PC-3 (cell line): ENCODE data around the gene VAMP8.

ENCODE experiments used
- EZH2 ChIP-seq: fragments of 300-600 bp; sonication (generic); IDR thresholded peaks from one replicate; pipeline ENCODE4 v1.6.1; 2017; ENCODE audit warnings: antibody characterized with exemption, mild to moderate bottlenecking, low read length; ENCODE audit not compliant: unreplicated experiment
- EZH2phosphoT487 ChIP-seq: fragments of 300-600 bp; sonication (generic); IDR thresholded peaks from 2 replicates; pipeline ENCODE4 v1.6.1; 2018; ENCODE audit warnings: mild to moderate bottlenecking, antibody characterized with exemption, low read length, borderline replicate concordance
- TF ChIP-seq, protein P1 (sequence below): fragments of 300-600 bp; sonication (generic); conservative IDR thresholded peaks from 2 replicates; pipeline ENCODE4 v1.5.1; 2017; ENCODE audit warnings: antibody characterized with exemption, low read depth, mild to moderate bottlenecking, low read length

- TF ChIP-seq, protein P1, sequence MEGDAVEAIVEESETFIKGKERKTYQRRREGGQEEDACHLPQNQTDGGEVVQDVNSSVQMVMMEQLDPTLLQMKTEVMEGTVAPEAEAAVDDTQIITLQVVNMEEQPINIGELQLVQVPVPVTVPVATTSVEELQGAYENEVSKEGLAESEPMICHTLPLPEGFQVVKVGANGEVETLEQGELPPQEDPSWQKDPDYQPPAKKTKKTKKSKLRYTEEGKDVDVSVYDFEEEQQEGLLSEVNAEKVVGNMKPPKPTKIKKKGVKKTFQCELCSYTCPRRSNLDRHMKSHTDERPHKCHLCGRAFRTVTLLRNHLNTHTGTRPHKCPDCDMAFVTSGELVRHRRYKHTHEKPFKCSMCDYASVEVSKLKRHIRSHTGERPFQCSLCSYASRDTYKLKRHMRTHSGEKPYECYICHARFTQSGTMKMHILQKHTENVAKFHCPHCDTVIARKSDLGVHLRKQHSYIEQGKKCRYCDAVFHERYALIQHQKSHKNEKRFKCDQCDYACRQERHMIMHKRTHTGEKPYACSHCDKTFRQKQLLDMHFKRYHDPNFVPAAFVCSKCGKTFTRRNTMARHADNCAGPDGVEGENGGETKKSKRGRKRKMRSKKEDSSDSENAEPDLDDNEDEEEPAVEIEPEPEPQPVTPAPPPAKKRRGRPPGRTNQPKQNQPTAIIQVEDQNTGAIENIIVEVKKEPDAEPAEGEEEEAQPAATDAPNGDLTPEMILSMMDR = peak; percentile 96
- TF ChIP-seq EZH2 (no peak), EZH2phosphoT487 (no peak)
Measured at GRCh38 chr2:85551698-85552678, 25.4 kb upstream of the VAMP8 start.
